Measurements from ENCODE around the gene LOXHD1.

- TF ChIP-seq, protein P1, sequence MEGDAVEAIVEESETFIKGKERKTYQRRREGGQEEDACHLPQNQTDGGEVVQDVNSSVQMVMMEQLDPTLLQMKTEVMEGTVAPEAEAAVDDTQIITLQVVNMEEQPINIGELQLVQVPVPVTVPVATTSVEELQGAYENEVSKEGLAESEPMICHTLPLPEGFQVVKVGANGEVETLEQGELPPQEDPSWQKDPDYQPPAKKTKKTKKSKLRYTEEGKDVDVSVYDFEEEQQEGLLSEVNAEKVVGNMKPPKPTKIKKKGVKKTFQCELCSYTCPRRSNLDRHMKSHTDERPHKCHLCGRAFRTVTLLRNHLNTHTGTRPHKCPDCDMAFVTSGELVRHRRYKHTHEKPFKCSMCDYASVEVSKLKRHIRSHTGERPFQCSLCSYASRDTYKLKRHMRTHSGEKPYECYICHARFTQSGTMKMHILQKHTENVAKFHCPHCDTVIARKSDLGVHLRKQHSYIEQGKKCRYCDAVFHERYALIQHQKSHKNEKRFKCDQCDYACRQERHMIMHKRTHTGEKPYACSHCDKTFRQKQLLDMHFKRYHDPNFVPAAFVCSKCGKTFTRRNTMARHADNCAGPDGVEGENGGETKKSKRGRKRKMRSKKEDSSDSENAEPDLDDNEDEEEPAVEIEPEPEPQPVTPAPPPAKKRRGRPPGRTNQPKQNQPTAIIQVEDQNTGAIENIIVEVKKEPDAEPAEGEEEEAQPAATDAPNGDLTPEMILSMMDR (IDR thresholded peaks at IDR 0.05), result no peak
- TF ChIP-seq POLR2A (IDR thresholded peaks at IDR 0.05; ENCODE audit: low read depth), result no peak
Measured at GRCh38 chr18:46574743-46575115, 82.3 kb downstream of the LOXHD1 start.
